Stomach (tissue), 4 donors: ENCODE measurements around the gene MRPS21.

Experiments used
- CTCF ChIP-seq, 7 experiments: fragments of 450-650 bp in 4 of 7; fragments of 200-600 bp in 3 of 7; sonication (generic) in 3 of 7; IDR thresholded peaks; one replicate each; pipeline ENCODE4 v1.5.1; 2016 to 2019; ENCODE audit warnings: antibody characterized with exemption in 7 of 7, control low read depth in 2 of 7, mild to moderate bottlenecking in 1 of 7
- EP300 ChIP-seq: sonication (generic); formaldehyde crosslinking; IDR thresholded peaks from one replicate; pipeline ENCODE4 v1.6.1; 2017; ENCODE audit warnings: antibody characterized with exemption
- POLR2A ChIP-seq, 4 donors: fragments of 450-650 bp; IDR thresholded peaks; one replicate each; pipeline ENCODE4 v1.6.1; 2016; ENCODE audit warnings: antibody characterized with exemption in 4 of 4, control low read depth in 2 of 4, mild to moderate bottlenecking in 1 of 4, moderate library complexity in 1 of 4

DNA sequence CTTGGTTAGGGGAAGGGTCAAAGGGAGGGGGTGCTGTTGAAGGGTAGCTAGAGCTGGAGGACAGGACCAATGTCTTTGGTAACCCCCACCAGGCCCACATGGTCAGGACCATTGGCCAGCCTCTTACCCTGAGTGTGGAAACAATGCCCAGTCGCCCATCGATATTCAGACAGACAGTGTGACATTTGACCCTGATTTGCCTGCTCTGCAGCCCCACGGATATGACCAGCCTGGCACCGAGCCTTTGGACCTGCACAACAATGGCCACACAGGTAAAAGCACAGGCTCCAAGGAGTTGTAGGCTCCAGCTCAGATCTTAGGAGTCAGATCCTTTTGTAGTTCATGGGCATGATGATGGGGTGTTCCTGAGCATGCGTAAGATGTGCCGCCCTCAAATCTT, 32.3 kb upstream of the MRPS21 start:
- no peak for TF ChIP-seq CTCF (IDR thresholded peaks at IDR 0.05)
- TF ChIP-seq EP300: no peak
- TF ChIP-seq POLR2A (IDR thresholded peaks at IDR 0.05): no peak
